Fibroblast of the aortic adventitia (primary cell): ENCODE results near the gene TMEM11. TPM values are rescaled to one million over a fixed set of nuclear protein-coding genes. Genes with fewer than 3 reads are reported as not detected.
A peak's percentile ranks its signal among the peaks of the same experiment; 100 is the strongest.

Source experiments
- DNase-seq: peaks from one replicate; pipeline ENCODE4 v3.0.0-alpha.2; 2010; ENCODE audit warnings: low read depth
- H3K4me3 ChIP-seq: 2 replicates; pipeline ENCODE4 v1.5.1; 2011; ENCODE audit warnings: low read depth, mild to moderate bottlenecking, control low read depth, low read length, moderate library complexity
- total RNA-seq: library from RNA; depleted of rRNA; stranded (reverse); fragments of >200 nt; gene quantifications from 2 replicates; pipeline ENCODE4 v1.2.3, GENCODE V29; 2012; ENCODE audit warnings: low replicate concordance
- TF ChIP-seq, protein P1 (sequence below): IDR thresholded peaks from 2 replicates; pipeline ENCODE4 v1.5.1; 2011; ENCODE audit warnings: mild to moderate bottlenecking, low read length, control low read depth, inconsistent platforms; ENCODE audit not compliant: insufficient read depth

Gene TMEM11
- total RNA-seq, 1 donor: 17.5 TPM

- no peak for DNase-seq
- TF ChIP-seq, protein P1, sequence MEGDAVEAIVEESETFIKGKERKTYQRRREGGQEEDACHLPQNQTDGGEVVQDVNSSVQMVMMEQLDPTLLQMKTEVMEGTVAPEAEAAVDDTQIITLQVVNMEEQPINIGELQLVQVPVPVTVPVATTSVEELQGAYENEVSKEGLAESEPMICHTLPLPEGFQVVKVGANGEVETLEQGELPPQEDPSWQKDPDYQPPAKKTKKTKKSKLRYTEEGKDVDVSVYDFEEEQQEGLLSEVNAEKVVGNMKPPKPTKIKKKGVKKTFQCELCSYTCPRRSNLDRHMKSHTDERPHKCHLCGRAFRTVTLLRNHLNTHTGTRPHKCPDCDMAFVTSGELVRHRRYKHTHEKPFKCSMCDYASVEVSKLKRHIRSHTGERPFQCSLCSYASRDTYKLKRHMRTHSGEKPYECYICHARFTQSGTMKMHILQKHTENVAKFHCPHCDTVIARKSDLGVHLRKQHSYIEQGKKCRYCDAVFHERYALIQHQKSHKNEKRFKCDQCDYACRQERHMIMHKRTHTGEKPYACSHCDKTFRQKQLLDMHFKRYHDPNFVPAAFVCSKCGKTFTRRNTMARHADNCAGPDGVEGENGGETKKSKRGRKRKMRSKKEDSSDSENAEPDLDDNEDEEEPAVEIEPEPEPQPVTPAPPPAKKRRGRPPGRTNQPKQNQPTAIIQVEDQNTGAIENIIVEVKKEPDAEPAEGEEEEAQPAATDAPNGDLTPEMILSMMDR: no peak
- no peak overlapping the region for H3K4me3 ChIP-seq
Observed at GRCh38 chr17:21171309-21171922, 42.5 kb downstream of the TMEM11 start.

DNA sequence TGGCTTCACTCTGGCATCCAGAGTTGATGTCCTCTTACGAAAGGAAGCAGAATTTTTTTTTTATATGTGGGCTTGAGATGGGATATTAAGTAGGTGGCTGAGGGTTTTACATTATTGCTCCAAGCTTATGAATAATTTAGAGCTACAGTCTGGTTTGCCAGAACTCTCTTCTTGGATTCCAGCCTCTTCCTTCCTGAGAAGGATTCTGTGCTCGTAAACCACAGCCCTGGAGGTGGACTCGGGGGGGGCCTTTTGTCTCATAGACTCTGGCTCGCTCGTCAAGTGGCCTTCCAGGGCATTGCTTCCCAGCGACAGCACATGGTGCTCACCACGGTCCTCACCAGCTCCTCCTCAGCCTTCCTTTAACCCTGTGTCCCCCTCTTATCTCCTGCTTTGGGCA is 43.2 kb downstream of the TMEM11 start:
- TF ChIP-seq, protein P1: no peak
- DNase-seq: no peak
- H3K4me3 ChIP-seq: no peak overlapping the region

- no peak for DNase-seq
- H3K4me3 ChIP-seq: no peak overlapping the region
- TF ChIP-seq, protein P1: no peak
Observed at GRCh38 chr17:21169496-21169895, 44.5 kb downstream of the TMEM11 start.

DNA sequence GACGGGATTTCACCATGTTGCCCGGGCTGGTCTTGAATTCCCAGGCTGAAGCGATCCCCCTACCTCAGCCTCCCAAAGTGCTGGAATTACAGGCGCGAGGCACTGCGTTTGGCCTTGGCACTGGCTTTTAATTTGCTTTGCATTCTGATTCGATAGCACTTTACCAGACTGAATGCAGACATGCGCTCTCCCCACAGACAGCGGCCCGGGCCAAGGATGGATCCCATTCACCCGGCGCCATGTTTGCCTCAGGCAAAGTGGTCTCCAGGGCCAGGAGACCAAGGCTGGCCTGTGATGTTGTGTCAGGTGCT is 45.5 kb downstream of the TMEM11 start:
- TF ChIP-seq, protein P1: no peak
- H3K4me3 ChIP-seq: no peak overlapping the region
- DNase-seq: no peak

- H3K4me3 ChIP-seq: no peak overlapping the region
- DNase-seq: peak; percentile 58
- TF ChIP-seq, protein P1: no peak
Observed at GRCh38 chr17:21167303-21167702, 46.7 kb downstream of the TMEM11 start.

DNA sequence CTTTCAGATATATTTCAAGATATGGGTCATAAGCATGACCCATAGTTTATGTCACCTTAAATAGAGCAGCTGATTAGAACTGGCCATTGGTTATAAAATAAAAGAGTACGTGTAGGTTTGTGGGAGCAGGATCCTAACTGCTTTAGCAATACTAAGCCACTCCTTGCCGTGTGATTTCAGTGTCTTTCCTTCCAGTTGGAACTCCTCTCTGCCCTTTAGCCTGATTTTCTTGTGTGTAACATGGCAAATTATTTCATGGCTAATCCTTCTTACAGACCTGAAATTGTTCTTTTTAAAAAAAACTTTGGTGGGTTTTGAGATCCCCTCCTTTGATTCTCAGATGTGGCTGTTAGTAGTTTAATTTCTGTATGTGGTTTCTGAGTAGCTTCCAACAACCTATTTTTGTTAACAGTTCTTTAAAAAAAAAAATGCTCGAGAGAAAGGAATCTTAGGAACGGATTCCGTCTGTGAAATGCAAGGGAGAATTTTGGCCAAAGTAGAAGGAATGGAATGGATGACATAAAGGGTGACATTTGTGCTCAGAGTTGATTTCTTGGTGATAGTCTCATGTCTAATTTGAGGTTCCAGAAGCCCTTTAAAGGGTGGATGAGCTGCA is 47.3 kb downstream of the TMEM11 start:
- no peak overlapping the region for H3K4me3 ChIP-seq

More for the DNA sequence above, 47.3 kb downstream of the TMEM11 start:
- DNase-seq: peak; percentile 79
- TF ChIP-seq, protein P1: no peak
